Liver (tissue), 3 donors: ENCODE measurements around the gene SLC26A9.

Experiments used
- CTCF ChIP-seq: fragments of 150-350 bp; IDR thresholded peaks from 2 replicates; pipeline ENCODE4 v1.5.1; 2017; ENCODE audit warnings: improper control_type of control experiment, low read depth, low read length; ENCODE audit not compliant: missing input control
- JUND ChIP-seq, 2 donors: IDR thresholded peaks; 2 replicates each; pipeline ENCODE4 v1.6.1; 2016; ENCODE audit warnings: antibody characterized with exemption in 2 of 2
- TAF1 ChIP-seq: conservative IDR thresholded peaks from 2 replicates; pipeline ENCODE4 v1.6.1; 2016; ENCODE audit warnings: antibody characterized with exemption, mild to moderate bottlenecking
- donor health status: healthy.
- donor health status: healthy.

GRCh38 chr1:205935869-205936268 lies 7.4 kb downstream of the SLC26A9 start:
- TF ChIP-seq JUND (IDR thresholded peaks at IDR 0.05) (no peak), CTCF (no peak), TAF1 (no peak)
